Keratinocyte (primary cell): ENCODE data around the gene CATSPERE. TPM values are rescaled to one million over a fixed set of nuclear protein-coding genes. Genes with fewer than 3 reads are reported as not detected.

Experiments
- DNase-seq: peaks from one replicate; pipeline ENCODE4 v3.0.0-alpha.2; 2011; ENCODE audit warnings: low read depth, missing footprints, low spot score
- FAIRE-seq: peaks from 2 replicates; lab custom pipeline; 2011; peaks lifted over from hg19 to GRCh38; lab: Jason Lieb, UNC
- H2AFZ ChIP-seq: 2 replicates; pipeline ENCODE4 v1.6.0; 2012; ENCODE audit warnings: low read length, control low read depth, inconsistent platforms; ENCODE audit not compliant: control insufficient read depth
- H3K27ac ChIP-seq: 2 replicates; pipeline ENCODE4 v1.5.1; 2011; ENCODE audit warnings: low read length; ENCODE audit not compliant: control insufficient read depth, insufficient read depth
- H3K27me3 ChIP-seq: 3 replicates; pipeline ENCODE4 v1.6.0; 2011; ENCODE audit warnings: low read length; ENCODE audit not compliant: control insufficient read depth, insufficient read depth; ENCODE audit errors: extremely low read depth
- H3K36me3 ChIP-seq, 2 experiments: 2 replicates in 1 of 2; 3 replicates in 1 of 2; pipeline ENCODE4 v1.5.1; 2011; ENCODE audit warnings: low read length in 2 of 2, mild to moderate bottlenecking in 1 of 2; ENCODE audit not compliant: control insufficient read depth in 2 of 2, insufficient read depth in 2 of 2; ENCODE audit errors: extremely low read depth in 1 of 2
- H3K4me1 ChIP-seq: 3 replicates; pipeline ENCODE4 v1.5.1; 2011; ENCODE audit warnings: low read length; ENCODE audit not compliant: control insufficient read depth, insufficient read depth; ENCODE audit errors: extremely low read depth
- H3K4me2 ChIP-seq: 3 replicates; pipeline ENCODE4 v1.6.0; 2011; ENCODE audit warnings: low read depth, low read length; ENCODE audit not compliant: control insufficient read depth, insufficient read depth; ENCODE audit errors: extremely low read depth
- H3K4me3 ChIP-seq, 3 experiments: fragments of 200-600 bp in 1 of 3; sonication (generic) in 1 of 3; 2 replicates in 2 of 3; 3 replicates in 1 of 3; pipeline ENCODE4 v1.5.1; 2011 to 2016; ENCODE audit warnings: low read length in 3 of 3, mild to moderate bottlenecking in 3 of 3, control low read depth in 2 of 3, inconsistent platforms in 1 of 3, low read depth in 1 of 3, mixed read lengths in 1 of 3, mixed run types in 1 of 3, moderate library complexity in 1 of 3; ENCODE audit not compliant: control insufficient read depth in 2 of 3, insufficient read depth in 2 of 3; ENCODE audit errors: extremely low read depth in 1 of 3
- H3K79me2 ChIP-seq: 2 replicates; pipeline ENCODE4 v1.6.0; 2012; ENCODE audit warnings: low read length; ENCODE audit not compliant: control insufficient read depth, insufficient read depth
- H3K9ac ChIP-seq: 3 replicates; pipeline ENCODE4 v1.6.0; 2011; ENCODE audit warnings: low read length; ENCODE audit not compliant: control insufficient read depth, insufficient read depth; ENCODE audit errors: extremely low read depth
- H3K9me1 ChIP-seq: 3 replicates; pipeline ENCODE4 v1.6.0; 2011; ENCODE audit warnings: low read length; ENCODE audit not compliant: control insufficient read depth, insufficient read depth; ENCODE audit errors: extremely low read depth
- H3K9me3 ChIP-seq: 2 replicates; pipeline ENCODE4 v1.5.1; 2012; ENCODE audit warnings: low read depth, low read length; ENCODE audit not compliant: control insufficient read depth
- H4K20me1 ChIP-seq: 3 replicates; pipeline ENCODE4 v1.6.0; 2011; ENCODE audit warnings: low read length; ENCODE audit not compliant: control insufficient read depth, insufficient read depth; ENCODE audit errors: extremely low read depth
- CTCF ChIP-seq, 3 experiments: IDR thresholded peaks in 1 of 3; conservative IDR thresholded peaks in 1 of 3; optimal IDR thresholded peaks in 1 of 3; 2 replicates in 2 of 3; 3 replicates in 1 of 3; pipeline versions ENCODE3 to v1.5.1; 2011; ENCODE audit warnings: low read length in 3 of 3, mild to moderate bottlenecking in 3 of 3, moderate library complexity in 2 of 3, control low read depth in 1 of 3, inconsistent platforms in 1 of 3; ENCODE audit not compliant: insufficient read depth in 2 of 3; ENCODE audit errors: extremely low read depth in 1 of 3
- EZH2 ChIP-seq: IDR thresholded peaks from one replicate; pipeline ENCODE4 v1.6.1; 2012; ENCODE audit warnings: inconsistent platforms, mild to moderate bottlenecking, low read length, moderate library complexity
- dilution Hi-C: fragments of 300-500 bp; cut with MboI; formaldehyde crosslinking; loops from one replicate; pipeline ENCODE4 v1.7.0; 2020; ENCODE audit warnings: low sequenced_read_pairs; ENCODE audit not compliant: extremely low pct_ligation_motif_present
- polyA plus RNA-seq, 5 experiments: library from polyadenylated mRNA; depleted of rRNA in 3 of 5; stranded (reverse) in 3 of 5; stranded (forward) in 1 of 5; unstranded in 1 of 5; fragments of >200 nt; gene quantifications; 1 replicate in 1 of 5; 2 replicates in 3 of 5; 3 replicates in 1 of 5; pipeline versions ENCODE4 v1.2.1 to v1.2.3, GENCODE V29; 2011 to 2012; ENCODE audit warnings: missing spikeins in 2 of 5, low read depth in 1 of 5, low replicate concordance in 1 of 5

Gene CATSPERE
- polyA plus RNA-seq, 1 donor (not counting 4 experiments of a cell fraction or from before 2014, with no cell fraction given): 0.42 TPM

GRCh38 chr1:244667797-244668196, 206.7 kb downstream of the CATSPERE start:
- peaks cover 0 to 2% of the 10 kb centered on the region in 2 experiments for H3K36me3 ChIP-seq
- peaks cover 48% of the 10 kb centered on the region for H3K79me2 ChIP-seq
- no peaks in the 10 kb centered on the region for H3K9me1 ChIP-seq
- no peak overlapping the region for H3K27ac ChIP-seq
- no peaks in the 10 kb centered on the region for H3K9me3 ChIP-seq
- FAIRE-seq (no peak), DNase-seq (no peak)
- no peaks in the 10 kb centered on the region for H3K4me1 ChIP-seq
- H3K4me2 ChIP-seq: no peak overlapping the region
- H3K27me3 ChIP-seq: no peaks in the 10 kb centered on the region
- H3K9ac ChIP-seq: no peak overlapping the region
- dilution Hi-C loops: no loop called here
- TF ChIP-seq CTCF (optimal IDR thresholded peaks at IDR 0.05 in 1 of 3, IDR thresholded peaks at IDR 0.05 in 1 of 3, conservative IDR thresholded peaks at IDR 0.05 in 1 of 3; ENCODE audit: extremely low read depth in 1 of 3, insufficient read depth in 2 of 3, low read length in 3 of 3): no peak
- no peak for TF ChIP-seq EZH2
- H4K20me1 ChIP-seq: no peaks in the 10 kb centered on the region
- no peak overlapping the region for H2AFZ ChIP-seq
- no peak overlapping the region for H3K4me3 ChIP-seq

DNA sequence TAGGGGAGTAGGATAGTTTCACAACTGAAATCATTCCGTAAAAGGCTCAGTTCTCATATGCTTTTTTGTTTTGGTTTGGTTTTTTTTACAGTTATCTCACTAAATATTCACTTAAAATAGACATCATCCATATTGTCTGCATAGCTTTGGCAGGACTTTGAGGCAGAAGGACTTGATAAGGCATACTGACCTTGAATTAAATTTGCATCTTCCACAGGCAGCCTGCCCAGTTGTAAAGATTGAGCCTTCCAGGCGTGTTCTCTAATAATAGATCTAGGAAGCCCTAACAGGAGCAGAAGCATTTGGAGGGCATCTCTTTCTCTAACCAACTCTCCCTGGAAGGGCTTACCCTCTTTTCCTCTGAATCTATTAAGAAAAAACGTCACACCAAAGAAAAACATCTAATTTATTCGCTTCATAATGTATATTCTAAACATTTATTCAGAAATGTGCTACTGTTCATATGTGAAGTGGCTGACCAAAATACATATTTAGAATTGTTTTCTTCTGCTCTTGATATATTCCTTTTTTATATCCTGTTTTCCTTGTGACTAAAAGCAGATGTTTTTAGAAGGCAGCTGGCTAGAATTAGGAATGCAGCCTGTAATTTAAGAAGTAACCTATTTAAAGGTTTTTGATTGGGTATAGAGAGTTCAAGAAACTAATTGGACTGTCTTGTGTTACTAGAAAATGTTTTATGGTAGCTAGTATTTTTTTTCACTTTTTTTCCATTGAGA, 212.0 kb downstream of the CATSPERE start:
- H2AFZ ChIP-seq: no peak overlapping the region
- DNase-seq (no peak), FAIRE-seq (no peak)
- H3K27ac ChIP-seq: no peak overlapping the region
- H3K9ac ChIP-seq: no peak overlapping the region
- peaks cover 33% of the 10 kb centered on the region for H3K79me2 ChIP-seq
- no peak for TF ChIP-seq EZH2
- no peak for TF ChIP-seq CTCF (optimal IDR thresholded peaks at IDR 0.05 in 1 of 3, IDR thresholded peaks at IDR 0.05 in 1 of 3, conservative IDR thresholded peaks at IDR 0.05 in 1 of 3; ENCODE audit: extremely low read depth in 1 of 3, insufficient read depth in 2 of 3, low read length in 3 of 3)
- H3K27me3 ChIP-seq: no peaks in the 10 kb centered on the region
- no peak overlapping the region for H3K4me3 ChIP-seq
- H4K20me1 ChIP-seq: no peaks in the 10 kb centered on the region
- no peaks in the 10 kb centered on the region for H3K9me1 ChIP-seq
- H3K4me2 ChIP-seq: no peak overlapping the region
- H3K4me1 ChIP-seq: peaks cover 3% of the 10 kb centered on the region
- no peaks in the 10 kb centered on the region for H3K9me3 ChIP-seq
- dilution Hi-C loops: no loop called here
- peaks cover 0 to 2% of the 10 kb centered on the region in 2 experiments for H3K36me3 ChIP-seq
